ENCODE measurements around the gene DAAM2.

Gene DAAM2

DNA sequence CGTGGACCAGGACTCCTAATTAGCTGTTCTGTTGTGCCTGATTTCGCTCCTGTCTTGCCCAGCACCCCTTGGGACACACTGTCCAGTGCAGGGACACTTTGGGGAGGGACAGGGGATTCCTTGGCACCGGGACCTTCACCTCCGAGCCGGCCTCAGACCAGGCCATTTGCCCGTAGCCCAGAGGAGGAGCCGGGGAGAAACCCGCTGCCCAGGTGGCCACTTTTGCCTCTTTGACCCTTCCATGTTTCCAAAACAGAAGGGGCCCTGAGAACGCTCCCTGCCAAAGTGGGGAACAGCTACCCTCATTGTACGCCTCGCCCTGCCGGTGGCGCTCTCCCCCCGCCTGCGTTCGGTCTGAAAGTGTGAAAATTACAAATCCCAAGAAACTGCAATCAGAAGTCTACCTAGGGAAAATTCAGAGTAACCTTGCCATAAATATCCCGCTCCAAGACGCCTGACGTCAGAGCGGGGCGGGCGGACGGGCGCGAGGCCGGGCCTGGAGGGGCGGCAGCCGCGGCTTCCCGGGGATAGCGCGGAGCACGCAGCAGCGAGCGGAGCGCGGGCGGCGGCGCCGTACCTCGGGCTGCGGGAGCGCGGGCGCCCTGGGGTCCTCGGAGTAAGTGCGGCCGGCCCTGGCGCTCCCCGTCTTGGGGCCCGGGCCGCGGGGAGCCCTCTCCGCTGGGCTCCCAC, at the start of gene DAAM2:
Gene DAAM2 (plus strand): TSS at position 527 of the 690 bp plus-strand sequence. CDS start 63,927 bp downstream, outside the sequence.
- H3K4me3 ChIP-seq (replicated peaks in 1 of 2; ENCODE audit: low read depth in 2 of 2, low read length in 2 of 2) = peak within 1 kb of the TSS; percentile 53 to 62
- TF ChIP-seq CTCF (IDR thresholded peaks at IDR 0.05; ENCODE audit: low read depth, low read length) = no peak
- peak; percentile 48 to 75 for DNase-seq (ENCODE audit: low read depth in 2 of 2)

DNA sequence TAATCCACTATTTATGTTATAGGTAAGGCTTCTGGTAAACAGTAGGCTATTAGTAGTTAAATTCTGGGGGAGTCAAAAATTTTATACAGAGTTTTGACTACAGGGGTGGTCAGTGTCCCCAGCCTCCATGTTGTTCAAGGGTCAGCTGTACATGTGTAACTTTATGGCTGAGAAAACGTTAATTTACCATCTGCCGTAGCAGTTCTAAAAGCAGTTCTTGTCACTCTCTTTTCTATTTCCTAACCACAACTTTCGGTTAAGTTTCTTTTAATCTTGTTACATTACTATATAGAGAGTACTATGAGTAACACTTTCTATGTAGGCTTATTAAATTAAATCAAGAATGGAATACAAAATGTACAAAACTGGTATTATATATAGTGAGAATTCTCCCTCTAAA, 45.4 kb upstream of the DAAM2 start:
- no peak for DNase-seq (ENCODE audit: low read depth in 2 of 2)
- no peak for TF ChIP-seq CTCF (IDR thresholded peaks at IDR 0.05; ENCODE audit: low read depth, low read length)
- no peak overlapping the region for H3K4me3 ChIP-seq (replicated peaks in 1 of 2; ENCODE audit: low read depth in 2 of 2, low read length in 2 of 2)

DNA sequence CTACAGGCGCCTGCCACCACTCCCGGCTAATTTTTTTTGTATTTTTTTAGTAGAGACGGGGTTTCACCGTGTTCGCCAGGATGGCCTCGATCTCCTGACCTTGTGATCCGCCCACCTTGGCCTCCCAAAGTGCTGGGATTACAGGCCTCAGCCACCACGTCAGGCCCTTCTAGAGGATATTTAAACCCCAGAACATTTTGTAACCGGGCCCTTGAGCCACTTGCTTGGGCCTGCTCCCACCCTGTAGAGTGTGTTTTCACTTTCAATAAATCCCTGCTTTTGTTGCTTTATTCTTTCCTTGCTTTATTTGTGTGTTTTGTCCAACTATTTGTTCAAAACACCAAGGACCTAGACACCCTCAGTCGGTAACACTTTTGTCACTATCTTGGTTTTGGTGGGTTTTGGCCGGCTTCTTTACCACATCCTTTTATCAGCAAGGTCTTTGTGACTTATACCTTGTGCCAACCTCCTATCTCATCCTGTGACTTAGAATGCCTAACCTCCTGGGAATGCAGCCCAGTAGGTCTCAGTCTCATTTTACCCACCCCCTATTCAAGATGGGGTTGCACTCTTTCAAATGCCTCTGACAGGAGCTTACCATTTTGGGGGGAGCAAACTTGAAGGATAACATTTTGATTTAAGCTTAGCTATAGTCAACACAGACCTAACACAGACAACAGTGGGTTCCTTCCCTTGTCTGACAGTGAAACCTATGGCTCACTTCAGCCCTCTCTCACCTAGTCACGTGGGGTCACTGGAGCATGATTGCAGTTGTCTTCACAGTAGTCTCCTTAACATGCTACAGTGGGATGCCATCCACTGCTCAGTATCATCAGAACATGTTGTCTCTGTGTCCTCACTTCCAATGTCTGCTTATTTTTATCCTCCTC, 39.1 kb upstream of the DAAM2 start:
- TF ChIP-seq CTCF (IDR thresholded peaks at IDR 0.05; ENCODE audit: low read depth, low read length) = no peak
- no peak overlapping the region for H3K4me3 ChIP-seq (replicated peaks in 1 of 2; ENCODE audit: low read depth in 2 of 2, low read length in 2 of 2)
- DNase-seq (ENCODE audit: low read depth in 2 of 2) = no peak

- DNase-seq (ENCODE audit: low read depth in 2 of 2) = peak in 1 of 2 donors; percentile 71
- TF ChIP-seq CTCF (IDR thresholded peaks at IDR 0.05; ENCODE audit: low read depth, low read length) = no peak
- H3K4me3 ChIP-seq (replicated peaks in 1 of 2; ENCODE audit: low read depth in 2 of 2, low read length in 2 of 2) = no peak overlapping the region
Observed at GRCh38 chr6:39753725-39754045, 38.5 kb upstream of the DAAM2 start.

DNA sequence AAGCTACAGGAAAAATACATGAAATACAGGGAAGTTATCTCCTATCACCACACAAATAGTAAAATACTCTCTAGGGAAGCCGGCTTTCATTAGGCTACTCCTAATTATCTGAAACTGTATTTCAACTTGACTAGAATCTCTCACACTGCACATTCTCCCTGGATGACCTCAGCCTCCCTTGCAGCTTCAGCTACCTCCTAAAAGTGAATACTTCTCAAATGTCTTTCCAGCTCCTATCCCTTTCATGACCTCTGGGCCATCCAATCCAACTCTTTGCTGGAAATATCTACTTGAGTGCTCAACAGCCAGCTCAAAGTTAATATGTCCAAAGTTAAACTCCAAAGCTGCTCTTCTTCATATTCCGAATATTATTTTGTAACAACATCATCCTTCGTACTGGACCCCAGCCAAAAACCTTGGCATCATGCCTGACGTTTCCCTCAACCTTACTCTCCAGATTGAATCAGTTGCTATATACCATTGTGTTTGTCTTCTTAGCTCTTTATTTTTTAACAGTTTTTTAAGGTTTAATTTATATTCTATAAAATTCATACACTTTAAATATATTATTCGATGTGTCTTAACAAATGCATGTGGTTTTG, 37.6 kb upstream of the DAAM2 start:
- no peak for TF ChIP-seq CTCF (IDR thresholded peaks at IDR 0.05; ENCODE audit: low read depth, low read length)
- H3K4me3 ChIP-seq (replicated peaks in 1 of 2; ENCODE audit: low read depth in 2 of 2, low read length in 2 of 2) = no peak overlapping the region
- DNase-seq (ENCODE audit: low read depth in 2 of 2) = peak in 1 of 2 donors; percentile 19

- H3K4me3 ChIP-seq (replicated peaks in 1 of 2; ENCODE audit: low read depth in 2 of 2, low read length in 2 of 2) = no peak overlapping the region
- no peak for TF ChIP-seq CTCF (IDR thresholded peaks at IDR 0.05; ENCODE audit: low read depth, low read length)
- DNase-seq (ENCODE audit: low read depth in 2 of 2) = peak; percentile 15 to 60
Observed at GRCh38 chr6:39755231-39755630, 36.9 kb upstream of the DAAM2 start.
